HL-60 (cell line): ENCODE data around the gene MYO10.

Experiments used
- DNase-seq, 2 experiments: peaks; one replicate each; pipeline ENCODE4 v3.0.0-alpha.2; 2010 to 2020; ENCODE audit warnings: low read depth in 1 of 2, low spot score in 1 of 2
- H3K27ac ChIP-seq: fragments of 250-450 bp; sonication (Bioruptor Pico); replicated peaks from 2 replicates; pipeline ENCODE4 v1.5.1; 2020; ENCODE audit warnings: mild to moderate bottlenecking, moderate library complexity
- H3K27me3 ChIP-seq: fragments of 250-450 bp; sonication (Bioruptor Pico); 2 replicates; pipeline ENCODE4 v1.5.1; 2021; ENCODE audit warnings: mild to moderate bottlenecking, moderate library complexity; ENCODE audit not compliant: insufficient read depth, poor library complexity, severe bottlenecking
- H3K4me3 ChIP-seq: replicated peaks from 2 replicates; pipeline ENCODE4 v1.5.1; 2011; ENCODE audit warnings: mild to moderate bottlenecking, control low read depth, low read length; ENCODE audit not compliant: insufficient read depth
- GABPA ChIP-seq: IDR thresholded peaks from 2 replicates; pipeline ENCODE4 v1.6.1; 2012; ENCODE audit warnings: low read depth
- POLR2AphosphoS5 ChIP-seq: IDR thresholded peaks from 2 replicates; pipeline ENCODE4 v1.6.1; 2012; ENCODE audit warnings: low read depth
- SPI1 ChIP-seq: IDR thresholded peaks from 2 replicates; pipeline ENCODE4 v1.6.1; 2012; ENCODE audit warnings: low read depth, mild to moderate bottlenecking, borderline replicate concordance
- TF ChIP-seq, protein P1 (sequence below): IDR thresholded peaks from one replicate; pipeline ENCODE4 v1.5.1; 2011; ENCODE audit warnings: low read length, control low read depth, inconsistent platforms; ENCODE audit not compliant: insufficient read depth
- TF ChIP-seq, protein P2 (sequence below): IDR thresholded peaks from 2 replicates; pipeline ENCODE4 v1.6.1; 2012; ENCODE audit warnings: low read depth; ENCODE audit not compliant: insufficient replicate concordance

MYO10 gene

DNA sequence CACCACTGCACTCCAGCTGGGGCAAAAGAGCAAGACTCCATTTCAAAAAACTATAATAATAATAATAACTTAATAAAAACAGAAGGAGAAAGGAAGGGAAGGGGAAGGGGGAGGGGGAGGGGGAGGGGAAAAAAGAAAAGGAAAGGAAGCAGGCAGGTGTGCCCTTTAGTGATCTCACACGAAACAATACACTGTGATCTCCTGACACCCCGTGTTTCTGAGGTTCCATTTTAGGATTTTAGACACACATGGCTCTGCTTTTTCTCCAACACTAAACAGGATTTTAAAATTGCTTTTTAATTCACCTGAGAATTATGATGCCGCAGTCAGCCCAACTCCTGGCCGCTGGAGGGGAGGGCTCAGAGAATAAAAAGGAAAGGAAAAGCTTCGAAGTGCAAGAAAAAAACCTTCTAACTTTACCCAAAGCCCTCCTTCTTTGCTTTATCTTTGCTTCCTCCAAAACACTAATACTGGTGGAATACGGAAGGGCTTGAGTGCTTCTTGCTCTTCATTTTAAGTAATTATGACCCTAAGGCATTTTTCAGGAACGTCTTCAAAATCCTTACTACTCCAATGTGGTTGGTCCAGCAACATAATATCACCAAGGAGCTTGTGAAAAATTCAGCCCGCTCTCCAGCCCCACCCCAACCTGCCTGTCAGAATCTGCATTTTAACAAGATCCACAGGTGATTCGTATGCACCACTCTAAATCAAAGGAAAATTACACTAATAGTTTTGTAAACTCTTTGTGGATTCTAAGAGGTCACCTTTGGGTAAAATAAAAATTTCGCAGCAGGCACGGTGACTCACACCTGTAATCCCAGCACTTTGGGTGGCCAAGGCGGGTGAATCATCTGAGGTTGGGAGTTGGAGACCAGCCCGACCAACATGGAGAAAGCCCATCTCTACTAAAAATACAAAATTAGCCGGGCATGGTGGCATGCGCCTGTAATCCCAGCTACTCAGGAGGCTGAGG is 66.0 kb downstream of the MYO10 start:
- Histone ChIP-seq H3K27ac (no peak overlapping the region), H3K4me3 (no peak overlapping the region), H3K27me3 (no peaks in the 10 kb centered on the region)
- TF ChIP-seq SPI1 (no peak), GABPA (no peak), POLR2AphosphoS5 (no peak)
- TF ChIP-seq, protein P1, sequence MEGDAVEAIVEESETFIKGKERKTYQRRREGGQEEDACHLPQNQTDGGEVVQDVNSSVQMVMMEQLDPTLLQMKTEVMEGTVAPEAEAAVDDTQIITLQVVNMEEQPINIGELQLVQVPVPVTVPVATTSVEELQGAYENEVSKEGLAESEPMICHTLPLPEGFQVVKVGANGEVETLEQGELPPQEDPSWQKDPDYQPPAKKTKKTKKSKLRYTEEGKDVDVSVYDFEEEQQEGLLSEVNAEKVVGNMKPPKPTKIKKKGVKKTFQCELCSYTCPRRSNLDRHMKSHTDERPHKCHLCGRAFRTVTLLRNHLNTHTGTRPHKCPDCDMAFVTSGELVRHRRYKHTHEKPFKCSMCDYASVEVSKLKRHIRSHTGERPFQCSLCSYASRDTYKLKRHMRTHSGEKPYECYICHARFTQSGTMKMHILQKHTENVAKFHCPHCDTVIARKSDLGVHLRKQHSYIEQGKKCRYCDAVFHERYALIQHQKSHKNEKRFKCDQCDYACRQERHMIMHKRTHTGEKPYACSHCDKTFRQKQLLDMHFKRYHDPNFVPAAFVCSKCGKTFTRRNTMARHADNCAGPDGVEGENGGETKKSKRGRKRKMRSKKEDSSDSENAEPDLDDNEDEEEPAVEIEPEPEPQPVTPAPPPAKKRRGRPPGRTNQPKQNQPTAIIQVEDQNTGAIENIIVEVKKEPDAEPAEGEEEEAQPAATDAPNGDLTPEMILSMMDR, result no peak
- TF ChIP-seq, protein P2, sequence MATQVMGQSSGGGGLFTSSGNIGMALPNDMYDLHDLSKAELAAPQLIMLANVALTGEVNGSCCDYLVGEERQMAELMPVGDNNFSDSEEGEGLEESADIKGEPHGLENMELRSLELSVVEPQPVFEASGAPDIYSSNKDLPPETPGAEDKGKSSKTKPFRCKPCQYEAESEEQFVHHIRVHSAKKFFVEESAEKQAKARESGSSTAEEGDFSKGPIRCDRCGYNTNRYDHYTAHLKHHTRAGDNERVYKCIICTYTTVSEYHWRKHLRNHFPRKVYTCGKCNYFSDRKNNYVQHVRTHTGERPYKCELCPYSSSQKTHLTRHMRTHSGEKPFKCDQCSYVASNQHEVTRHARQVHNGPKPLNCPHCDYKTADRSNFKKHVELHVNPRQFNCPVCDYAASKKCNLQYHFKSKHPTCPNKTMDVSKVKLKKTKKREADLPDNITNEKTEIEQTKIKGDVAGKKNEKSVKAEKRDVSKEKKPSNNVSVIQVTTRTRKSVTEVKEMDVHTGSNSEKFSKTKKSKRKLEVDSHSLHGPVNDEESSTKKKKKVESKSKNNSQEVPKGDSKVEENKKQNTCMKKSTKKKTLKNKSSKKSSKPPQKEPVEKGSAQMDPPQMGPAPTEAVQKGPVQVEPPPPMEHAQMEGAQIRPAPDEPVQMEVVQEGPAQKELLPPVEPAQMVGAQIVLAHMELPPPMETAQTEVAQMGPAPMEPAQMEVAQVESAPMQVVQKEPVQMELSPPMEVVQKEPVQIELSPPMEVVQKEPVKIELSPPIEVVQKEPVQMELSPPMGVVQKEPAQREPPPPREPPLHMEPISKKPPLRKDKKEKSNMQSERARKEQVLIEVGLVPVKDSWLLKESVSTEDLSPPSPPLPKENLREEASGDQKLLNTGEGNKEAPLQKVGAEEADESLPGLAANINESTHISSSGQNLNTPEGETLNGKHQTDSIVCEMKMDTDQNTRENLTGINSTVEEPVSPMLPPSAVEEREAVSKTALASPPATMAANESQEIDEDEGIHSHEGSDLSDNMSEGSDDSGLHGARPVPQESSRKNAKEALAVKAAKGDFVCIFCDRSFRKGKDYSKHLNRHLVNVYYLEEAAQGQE, result no peak
- no peak for DNase-seq

DNA sequence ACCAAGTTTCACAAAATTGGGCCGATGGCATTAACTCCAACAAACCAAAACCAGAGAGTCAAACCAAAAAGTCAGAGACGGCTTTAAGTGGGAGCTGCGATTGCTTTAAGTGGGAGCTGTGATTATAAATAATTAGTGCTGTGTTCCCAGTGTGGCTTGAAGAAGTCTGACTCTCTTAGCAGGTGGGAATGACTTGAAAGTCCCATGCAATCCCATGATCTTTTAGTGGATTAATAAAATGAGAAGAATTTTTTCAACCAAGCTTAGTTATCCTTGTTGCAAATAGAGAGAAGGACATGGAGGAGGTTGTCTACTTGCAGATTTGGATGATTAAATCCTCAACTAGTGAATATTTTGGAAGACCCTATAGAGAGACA is 68.5 kb downstream of the MYO10 start:
- DNase-seq, result no peak
- H3K4me3 ChIP-seq, result no peak overlapping the region
- H3K27ac ChIP-seq, result no peak overlapping the region
- TF ChIP-seq POLR2AphosphoS5 (no peak), GABPA (no peak)
- H3K27me3 ChIP-seq, result no peaks in the 10 kb centered on the region

DNA sequence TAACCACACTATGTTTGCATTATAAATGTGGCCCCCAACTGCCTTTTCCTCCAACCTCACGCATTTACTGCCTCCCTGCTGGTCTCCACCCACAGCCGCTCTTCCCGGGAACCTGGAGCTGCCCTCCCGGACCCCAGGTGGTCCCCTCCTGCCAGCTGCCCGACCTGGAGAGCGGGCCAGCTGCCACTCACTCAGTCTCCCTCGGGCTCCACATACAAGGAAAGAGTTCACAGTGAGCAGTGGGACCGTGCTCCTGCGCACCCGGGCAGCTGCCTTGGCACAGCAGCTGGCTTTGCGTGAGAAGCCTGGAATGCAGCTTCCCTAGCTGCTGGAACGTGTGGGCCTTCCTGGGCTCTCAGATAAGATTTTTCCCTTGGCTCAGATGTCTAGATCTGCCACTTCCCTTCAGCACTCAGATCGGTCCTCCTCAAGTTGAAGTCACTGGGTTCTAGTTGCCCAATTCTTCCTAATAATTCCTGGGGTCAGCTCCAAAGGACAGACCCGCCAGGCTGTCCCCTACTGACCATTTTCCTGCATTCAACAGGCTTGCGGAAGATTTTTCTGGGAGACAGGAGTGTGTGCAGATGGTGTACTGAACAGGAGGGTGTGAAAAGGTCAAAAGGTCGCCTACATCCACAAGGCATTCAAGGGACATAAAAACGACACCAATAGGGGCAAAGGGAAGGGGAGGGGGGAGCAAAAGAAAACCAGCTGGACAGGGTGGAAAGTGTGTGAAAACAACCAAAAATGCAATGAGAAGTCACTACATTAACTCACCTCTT is 69.1 kb downstream of the MYO10 start:
- DNase-seq, result no peak
- H3K27me3 ChIP-seq, result no peaks in the 10 kb centered on the region
- TF ChIP-seq GABPA, result no peak
- no peak overlapping the region for H3K27ac ChIP-seq
- no peak overlapping the region for H3K4me3 ChIP-seq

DNA sequence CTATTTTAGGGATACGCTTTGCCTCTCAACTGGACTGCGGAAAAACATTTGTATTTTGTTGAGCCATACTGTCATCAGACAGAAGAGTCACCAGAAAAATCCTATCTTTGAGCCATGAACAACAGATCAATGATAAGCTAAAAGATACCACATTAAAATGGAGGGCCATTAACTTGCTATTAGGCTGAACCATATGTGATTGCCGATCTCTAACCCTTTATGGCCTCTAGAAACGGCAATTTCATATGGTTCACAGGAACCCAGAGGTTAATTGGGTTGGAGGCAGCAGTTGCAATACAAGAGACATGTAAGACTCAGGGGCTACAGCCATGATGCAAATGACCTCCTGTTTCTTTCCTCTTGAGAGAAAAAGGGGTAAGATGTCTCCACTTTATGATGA is 69.8 kb downstream of the MYO10 start:
- no peak for DNase-seq
- no peaks in the 10 kb centered on the region for H3K27me3 ChIP-seq
- TF ChIP-seq, protein P2, result no peak
- TF ChIP-seq, protein P1, result no peak
- TF ChIP-seq SPI1, result no peak
- TF ChIP-seq POLR2AphosphoS5, result no peak
- TF ChIP-seq GABPA, result no peak
- H3K4me3 ChIP-seq, result no peak overlapping the region
- H3K27ac ChIP-seq, result no peak overlapping the region
